GM10847 (cell line): ENCODE results near the gene ZAP70.

Experiments
- POLR2A ChIP-seq: IDR thresholded peaks from 2 replicates; pipeline ENCODE4 v1.6.1; 2011; ENCODE audit not compliant: insufficient read length; ENCODE audit errors: extremely low read depth

ZAP70 gene

DNA sequence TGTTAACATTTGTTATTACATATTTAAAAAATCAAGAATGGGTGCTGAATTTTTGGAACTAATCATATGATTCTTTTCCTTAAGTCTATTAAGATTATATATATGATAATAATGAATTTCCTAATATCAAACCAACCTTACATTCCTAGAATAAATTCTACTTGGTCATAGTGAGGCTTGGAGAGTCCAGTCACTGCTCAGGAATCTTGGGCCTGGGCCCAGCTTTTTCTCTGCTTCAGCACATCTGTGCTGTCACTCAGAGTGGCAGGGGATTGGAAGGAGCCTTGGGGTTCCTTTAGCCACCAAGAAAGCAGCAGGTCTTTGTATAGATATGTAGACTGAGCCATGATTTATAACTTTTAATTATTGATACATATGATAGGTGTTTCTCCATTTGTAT, 19.9 kb upstream of the ZAP70 start:
- TF ChIP-seq POLR2A, result no peak

DNA sequence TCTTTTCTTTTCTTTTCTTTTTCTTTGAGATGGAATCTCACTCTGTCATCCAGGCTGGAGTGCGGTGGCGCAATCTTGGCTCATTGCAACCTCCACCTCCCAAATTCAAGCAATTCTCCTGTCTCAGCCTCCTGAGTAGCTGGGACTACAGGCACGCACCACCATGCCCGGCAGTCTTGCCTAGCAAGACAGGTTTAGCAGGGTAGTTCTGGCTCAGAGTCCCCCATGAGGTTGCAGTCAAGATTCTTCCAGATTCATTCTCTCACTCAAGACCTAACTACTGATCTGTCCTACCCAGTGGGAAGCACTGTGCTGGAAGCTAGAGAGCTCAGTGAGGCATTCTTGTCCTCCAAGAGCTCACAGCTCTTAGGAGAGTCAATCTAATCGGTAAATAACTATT, 17.6 kb upstream of the ZAP70 start:
- no peak for TF ChIP-seq POLR2A

DNA sequence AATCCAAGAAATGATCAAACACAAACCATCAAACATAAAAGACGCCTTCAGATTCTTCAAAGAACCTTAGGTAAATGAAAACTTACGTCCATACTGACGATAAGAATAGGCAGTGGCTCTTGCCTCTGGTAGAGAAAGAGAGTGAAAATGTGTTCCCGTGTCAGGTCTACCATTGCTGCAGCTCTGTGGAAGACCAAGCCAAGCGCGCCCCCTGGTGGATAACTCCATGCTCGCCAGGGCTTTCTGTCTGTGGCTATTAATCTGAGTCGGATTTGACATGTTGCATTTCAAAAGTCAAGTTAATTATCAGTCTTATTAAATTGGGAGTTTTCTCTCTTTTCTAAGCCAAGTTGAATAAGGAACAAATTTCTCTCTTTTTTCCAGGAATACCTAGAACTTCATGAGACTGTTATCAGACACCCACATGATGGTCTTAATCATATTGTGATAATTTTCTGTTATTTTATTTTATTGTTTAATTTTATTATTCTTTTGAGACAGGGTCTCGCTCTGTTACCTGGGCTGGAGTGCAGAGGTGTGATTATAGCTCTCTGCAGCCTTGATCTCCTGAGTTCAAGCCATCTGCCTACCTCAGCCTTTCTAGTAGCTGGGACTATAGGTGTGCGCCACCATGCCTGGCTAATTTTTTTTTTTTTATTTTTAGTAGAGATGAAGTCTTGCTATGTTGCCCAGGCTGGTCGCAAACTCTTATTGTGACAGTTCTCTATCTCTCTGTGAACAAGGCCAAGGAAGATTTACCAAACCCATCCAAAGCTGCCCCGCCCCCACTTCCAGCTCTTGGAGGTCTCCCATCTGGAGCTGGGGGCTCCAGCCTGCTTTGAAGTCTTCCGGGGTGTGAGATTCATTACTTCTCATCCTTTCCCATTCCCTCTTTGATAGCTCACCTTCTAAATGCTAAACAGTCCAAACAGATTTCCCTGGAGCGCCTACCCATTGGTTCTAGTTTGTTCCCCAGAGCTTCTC, 15.8 kb upstream of the ZAP70 start:
- no peak for TF ChIP-seq POLR2A

DNA sequence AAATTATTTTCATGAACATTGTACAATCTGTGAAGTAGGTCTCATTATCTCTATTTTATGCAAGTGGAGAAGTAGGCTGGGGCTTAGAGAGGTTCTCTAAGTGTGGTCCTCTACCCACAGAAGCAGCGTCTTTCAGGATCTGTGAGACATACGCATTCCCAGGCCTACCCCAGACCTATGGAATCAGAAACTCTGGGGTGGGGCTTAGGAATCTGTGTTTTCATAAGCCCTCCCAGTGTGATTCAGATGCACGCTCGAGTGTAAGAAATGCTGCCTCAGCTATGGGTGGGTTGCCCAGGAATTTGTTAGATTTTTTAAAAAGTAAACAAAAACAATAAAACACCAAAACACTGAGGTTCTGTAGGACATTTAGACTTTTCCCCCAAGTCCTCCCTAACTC, 14.8 kb upstream of the ZAP70 start:
- no peak for TF ChIP-seq POLR2A

DNA sequence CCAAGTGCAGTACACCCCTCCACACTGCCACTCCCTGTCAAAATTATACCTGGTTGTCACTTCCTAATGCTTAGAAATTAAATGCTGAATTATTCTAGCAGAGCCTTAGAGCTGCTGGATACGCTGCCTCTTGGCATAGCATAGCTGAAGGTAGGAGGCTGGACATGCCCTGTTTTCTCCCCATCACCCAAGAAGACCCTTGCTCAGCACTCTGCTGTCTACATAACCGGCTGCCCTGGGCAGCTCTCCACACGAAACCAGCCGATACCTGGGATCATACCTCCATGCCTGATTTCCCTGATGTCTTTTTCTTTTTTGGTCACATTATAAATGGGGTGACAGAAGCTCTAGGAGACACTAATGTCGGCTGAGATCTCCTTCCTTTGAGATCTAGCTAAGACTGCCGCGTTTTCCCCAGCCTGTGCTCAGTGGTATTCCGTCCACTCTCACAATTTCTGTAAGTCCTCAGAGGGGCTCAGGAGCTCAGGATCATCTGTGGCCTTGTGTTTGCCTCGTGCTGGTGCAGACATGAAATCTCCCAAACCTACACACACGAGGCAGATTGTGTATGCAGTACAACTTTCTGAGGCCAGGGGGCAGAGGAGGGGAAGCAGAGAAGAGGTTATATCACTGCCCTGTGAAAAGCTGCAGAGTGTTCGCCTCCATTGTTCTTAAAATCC, 13.5 kb upstream of the ZAP70 start:
- TF ChIP-seq POLR2A, result no peak

DNA sequence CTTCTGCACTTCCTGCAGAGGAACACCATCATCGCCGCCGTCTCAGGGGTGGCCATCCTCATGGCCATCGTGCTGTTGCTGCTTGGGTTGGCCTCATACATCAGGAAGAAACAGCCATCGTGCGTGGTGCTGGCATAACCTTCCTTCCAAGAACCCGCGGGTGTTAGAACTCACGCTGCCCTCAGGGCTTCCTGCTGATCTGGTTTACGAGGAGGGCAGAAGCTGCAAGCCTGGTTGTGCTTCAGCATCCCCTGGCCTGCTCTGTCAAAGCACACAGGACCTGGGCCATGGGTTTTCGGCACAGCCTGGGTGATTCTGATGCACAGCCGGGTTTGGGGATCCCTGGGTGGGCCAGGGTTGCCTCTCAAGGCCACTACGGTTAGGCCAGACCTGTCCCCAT, 12.2 kb upstream of the ZAP70 start:
- TF ChIP-seq POLR2A, result no peak

DNA sequence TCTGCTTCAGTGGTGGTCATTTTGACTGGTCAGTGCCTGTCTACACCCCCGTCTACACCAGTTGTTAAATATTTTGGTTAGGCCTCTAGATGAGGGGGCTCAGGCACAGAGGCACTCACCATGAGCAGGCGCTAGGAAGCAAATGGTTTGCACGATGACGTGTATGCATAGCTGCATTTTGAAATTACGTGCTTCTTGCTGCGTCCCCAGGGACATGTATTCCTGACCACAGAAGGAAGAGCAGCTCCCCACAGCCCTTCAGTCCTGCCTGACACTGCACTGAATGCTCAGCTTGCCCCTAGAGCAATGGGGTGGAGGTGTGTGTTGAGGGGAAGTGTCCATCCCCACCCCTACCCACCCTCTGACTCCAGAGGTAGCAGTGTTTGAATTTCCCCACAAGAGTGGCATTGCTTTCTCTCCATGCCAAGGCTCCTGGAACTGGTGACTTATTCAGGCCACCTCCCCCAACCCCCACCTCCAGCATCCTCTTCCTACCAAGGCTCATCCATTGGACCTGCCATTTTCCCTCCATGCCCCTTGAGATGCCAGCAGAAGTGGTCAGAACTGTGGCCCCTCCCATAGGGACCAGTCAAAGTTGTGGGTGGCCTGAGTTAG, 11.4 kb upstream of the ZAP70 start:
- TF ChIP-seq POLR2A, result no peak

DNA sequence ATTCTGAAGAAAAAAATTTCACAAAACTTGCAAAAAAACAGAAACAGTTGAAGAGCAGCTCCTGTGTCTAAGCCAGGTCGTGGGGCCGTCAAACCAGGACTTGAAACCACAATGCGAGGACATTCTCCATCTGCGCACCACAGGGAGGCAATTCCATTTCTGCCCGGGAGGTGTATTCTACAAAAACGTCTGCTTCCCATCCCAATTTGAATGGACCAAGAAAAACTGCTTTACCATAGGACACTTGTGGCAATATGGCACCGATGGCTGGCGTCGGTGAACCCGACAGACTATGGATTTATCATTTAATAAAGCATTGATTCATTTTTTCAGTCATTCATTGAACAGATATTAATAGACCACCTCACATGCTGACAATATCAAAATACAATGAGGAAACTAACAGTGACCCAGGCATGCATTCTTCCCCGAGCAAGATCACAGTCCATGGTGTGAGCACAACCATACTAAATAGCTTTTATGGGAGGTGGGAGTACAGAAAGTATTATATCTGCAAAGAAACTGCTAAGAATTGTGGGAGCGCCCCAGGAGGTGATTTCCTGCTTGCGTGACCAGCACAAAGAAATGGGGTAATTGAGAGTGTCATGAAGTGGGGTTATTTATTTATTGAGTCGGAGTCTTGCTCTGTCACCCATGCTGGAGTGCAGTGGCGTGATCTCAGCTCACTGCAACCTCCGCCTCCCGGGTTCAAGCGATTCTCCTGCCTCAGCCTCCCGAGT, 10.5 kb upstream of the ZAP70 start:
- no peak for TF ChIP-seq POLR2A

DNA sequence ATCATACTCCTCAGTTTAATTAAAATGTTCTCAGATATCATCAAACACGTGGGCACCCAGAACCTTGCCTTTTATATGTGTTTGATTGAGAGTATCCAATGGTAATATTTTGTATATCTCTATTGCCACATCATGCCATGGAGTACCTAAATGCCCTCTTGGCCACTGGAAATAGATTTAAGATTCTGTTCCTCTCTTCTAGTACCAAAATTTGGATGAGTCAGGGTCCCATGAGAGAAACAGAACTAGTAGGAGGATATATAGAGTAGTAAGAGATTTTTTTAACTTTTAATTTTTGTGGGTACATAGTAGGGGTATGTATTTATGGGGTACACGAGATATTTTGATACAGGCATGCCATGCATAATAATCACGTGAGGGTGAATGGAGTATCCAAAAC, 9.6 kb upstream of the ZAP70 start:
- no peak for TF ChIP-seq POLR2A

DNA sequence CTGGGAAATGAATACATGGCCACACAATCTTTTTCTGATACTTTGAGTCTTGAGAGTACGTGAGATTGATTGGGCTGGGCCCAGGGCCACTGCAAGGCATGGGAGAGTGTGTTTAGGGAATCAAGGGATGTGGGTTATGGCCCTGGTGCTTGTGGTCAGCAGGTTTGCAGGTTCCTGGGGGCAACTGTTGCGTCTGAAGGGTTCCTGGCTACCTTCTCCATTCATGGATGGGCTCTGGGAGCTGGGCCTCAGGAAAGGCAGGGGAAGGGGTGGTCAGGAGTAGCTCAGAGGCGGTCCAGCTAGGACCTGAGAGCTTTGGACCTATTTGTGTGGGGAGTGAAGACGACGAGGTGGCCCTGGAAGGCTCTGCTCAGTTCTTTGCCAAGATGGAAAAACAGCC, 8.4 kb upstream of the ZAP70 start:
- TF ChIP-seq POLR2A, result no peak

DNA sequence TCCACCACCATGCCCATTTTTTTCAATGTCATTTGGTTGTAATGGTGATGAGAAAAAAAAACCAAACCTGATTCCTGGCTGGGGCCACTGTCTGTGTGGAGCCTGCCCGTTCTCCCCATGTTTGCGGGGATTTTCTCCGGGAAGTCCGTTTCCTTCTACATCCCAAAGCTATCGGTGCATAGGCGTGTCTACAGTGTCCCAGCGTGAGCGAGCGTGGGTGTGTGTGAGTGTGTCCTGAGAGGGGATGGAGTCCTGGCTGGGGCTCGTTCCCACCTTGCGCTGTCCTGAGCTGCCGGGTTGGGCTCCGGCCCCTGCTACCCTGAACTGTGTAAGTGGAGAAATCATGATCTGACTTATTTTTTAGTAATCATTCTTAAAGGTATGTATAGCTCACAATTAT, 7.3 kb upstream of the ZAP70 start:
- no peak for TF ChIP-seq POLR2A

DNA sequence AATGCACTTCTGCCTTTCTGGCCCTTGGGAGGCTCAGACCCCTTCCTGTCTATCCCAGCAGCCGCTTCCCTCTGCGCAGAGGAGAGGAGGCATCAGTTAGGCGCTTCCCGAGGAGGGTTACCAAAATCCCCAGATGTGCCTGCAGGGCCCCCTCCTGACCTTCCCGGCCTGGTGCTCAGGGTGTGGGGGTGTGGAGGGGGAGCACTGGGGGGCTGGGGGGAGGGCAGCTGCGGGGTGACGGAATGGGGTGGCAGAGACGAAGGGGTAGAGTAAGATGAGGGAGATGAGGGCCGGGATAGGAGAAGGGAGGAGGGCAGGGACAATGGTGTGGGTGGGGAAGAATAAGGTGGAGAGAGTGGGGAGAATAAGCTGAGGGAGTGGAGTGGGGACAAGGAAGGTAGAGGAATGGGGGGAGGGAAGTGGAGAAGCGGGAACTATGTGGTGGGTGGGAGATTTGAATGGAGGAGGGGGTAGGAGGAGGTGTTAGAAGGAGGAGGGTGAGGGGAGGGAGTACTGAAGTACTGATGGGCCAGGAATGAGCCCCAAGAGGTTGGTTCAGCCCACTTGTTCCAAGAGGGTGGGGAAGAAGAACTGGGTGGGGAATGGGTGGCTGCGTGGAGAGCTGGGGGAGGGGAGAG, 6.5 kb upstream of the ZAP70 start:
- no peak for TF ChIP-seq POLR2A

DNA sequence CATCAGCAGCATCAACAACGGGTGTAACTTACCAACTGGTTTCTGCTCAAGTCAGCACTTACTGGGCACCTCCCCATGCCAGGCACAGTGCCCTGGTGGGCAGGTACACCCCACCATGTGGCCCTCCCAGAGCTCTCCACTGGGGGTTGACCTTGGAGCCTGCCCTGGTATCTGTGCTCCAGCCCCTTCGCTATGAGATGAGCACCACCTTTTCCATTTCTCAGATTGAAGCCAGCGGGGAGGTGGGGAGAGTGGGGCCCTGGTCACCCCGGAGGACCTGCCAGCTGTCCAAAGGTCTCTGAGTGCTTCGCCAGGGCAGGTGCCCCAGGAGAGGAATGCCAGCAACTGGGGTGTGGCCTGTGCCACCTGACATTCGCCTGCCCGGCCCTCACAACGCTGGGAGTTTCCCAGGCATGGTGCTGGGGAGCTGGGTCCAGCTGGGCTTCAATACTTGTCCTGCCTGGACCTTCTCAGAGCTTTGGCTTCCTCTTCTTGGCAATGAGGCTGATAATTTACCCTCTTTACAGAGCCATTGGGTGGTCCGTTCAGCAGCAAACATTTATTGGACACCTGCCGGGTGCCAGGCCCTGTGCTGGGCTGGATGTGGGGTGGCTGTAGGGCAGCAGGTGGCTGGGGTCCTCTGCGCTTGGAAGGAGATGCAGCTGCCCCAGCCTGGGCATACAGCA, 5.9 kb upstream of the ZAP70 start:
- no peak for TF ChIP-seq POLR2A

DNA sequence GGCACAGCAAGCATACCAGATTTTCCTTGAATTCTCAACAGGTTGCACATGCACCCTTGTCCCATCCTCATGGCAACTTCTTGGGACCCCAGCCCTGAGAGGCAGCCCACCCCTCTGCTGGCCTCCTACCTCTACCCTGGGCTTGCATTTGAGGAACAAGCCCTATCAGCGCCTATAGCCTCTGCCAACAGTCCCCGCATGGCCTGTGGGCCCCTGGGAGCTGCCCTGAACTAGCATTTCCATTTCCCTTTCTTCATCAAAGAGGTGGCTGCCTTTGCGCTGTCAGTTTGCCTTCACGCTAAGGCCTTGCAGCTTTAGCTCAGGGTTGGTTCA, 5.4 kb upstream of the ZAP70 start:
- no peak for TF ChIP-seq POLR2A
